Sigmoid colon (tissue), 4 donors: ENCODE results near the gene SNAP47.

Experiments
- CTCF ChIP-seq, 4 experiments: fragments of 450-650 bp in 3 of 4; fragments of 200-600 bp in 1 of 4; IDR thresholded peaks; one replicate each; pipeline ENCODE4 v1.5.1; 2016 to 2019; ENCODE audit warnings: antibody characterized with exemption in 4 of 4, mild to moderate bottlenecking in 3 of 4, moderate library complexity in 2 of 4
- POLR2AphosphoS5 ChIP-seq, 4 donors: sonication (generic); formaldehyde crosslinking; IDR thresholded peaks; one replicate each; pipeline ENCODE4 v1.6.1; 2017; ENCODE audit warnings: antibody characterized with exemption in 4 of 4

GRCh38 chr1:227793079-227793947, 58.1 kb downstream of the SNAP47 start:
- no peak for TF ChIP-seq POLR2AphosphoS5 (IDR thresholded peaks at IDR 0.05)
- TF ChIP-seq CTCF (IDR thresholded peaks at IDR 0.05), result no peak
